GM10266 (cell line): ENCODE measurements around the gene NDC1.

Source experiments
- DNase-seq: peaks from one replicate; pipeline ENCODE4 v3.0.0; 2012; ENCODE audit errors: extremely low spot score
- TF ChIP-seq, protein P1 (sequence below): IDR thresholded peaks from 2 replicates; pipeline ENCODE4 v1.5.1; 2012; ENCODE audit warnings: mild to moderate bottlenecking, low read depth; ENCODE audit not compliant: control insufficient read depth, insufficient read depth; ENCODE audit errors: missing control alignments

NDC1 gene

DNA sequence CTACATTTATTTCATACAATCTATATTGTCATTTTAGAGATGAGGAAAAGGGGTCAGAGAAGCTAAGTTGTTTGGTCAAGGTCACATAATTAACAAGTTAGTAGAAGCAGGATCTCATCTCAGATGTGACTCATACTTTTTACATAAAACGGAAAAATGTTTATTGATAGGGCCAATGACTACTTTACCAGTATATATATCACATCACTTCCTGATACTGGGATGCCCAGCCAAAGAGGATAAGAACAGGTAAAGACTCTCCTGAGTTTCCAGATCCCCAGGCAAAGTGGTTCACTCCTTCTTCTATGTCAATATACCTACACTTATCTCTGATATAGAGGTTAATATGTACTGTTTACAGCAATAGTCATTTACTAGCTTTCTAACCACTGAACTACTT is 30.5 kb upstream of the NDC1 start:
- DNase-seq: no peak
- TF ChIP-seq, protein P1, sequence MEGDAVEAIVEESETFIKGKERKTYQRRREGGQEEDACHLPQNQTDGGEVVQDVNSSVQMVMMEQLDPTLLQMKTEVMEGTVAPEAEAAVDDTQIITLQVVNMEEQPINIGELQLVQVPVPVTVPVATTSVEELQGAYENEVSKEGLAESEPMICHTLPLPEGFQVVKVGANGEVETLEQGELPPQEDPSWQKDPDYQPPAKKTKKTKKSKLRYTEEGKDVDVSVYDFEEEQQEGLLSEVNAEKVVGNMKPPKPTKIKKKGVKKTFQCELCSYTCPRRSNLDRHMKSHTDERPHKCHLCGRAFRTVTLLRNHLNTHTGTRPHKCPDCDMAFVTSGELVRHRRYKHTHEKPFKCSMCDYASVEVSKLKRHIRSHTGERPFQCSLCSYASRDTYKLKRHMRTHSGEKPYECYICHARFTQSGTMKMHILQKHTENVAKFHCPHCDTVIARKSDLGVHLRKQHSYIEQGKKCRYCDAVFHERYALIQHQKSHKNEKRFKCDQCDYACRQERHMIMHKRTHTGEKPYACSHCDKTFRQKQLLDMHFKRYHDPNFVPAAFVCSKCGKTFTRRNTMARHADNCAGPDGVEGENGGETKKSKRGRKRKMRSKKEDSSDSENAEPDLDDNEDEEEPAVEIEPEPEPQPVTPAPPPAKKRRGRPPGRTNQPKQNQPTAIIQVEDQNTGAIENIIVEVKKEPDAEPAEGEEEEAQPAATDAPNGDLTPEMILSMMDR: no peak

DNA sequence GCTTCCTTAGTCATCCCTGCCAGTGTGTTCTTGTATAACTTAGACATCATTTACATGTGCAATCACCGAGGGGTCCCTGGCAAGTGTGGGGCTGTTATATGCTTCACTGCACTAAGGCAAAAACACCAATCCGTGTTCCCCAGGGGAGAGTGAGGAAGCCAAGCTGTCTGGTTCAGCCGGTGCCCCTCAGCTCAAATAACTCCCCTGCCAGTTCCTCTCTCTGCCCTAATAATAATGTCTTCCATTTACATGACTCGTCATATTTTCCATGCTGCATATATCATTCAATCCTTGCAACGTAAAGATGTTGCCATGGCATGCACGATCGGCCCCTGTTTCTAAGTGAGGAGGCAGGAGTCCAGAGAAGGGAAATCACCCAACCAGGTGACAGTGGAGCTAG is 24.4 kb upstream of the NDC1 start:
- no peak for DNase-seq

DNA sequence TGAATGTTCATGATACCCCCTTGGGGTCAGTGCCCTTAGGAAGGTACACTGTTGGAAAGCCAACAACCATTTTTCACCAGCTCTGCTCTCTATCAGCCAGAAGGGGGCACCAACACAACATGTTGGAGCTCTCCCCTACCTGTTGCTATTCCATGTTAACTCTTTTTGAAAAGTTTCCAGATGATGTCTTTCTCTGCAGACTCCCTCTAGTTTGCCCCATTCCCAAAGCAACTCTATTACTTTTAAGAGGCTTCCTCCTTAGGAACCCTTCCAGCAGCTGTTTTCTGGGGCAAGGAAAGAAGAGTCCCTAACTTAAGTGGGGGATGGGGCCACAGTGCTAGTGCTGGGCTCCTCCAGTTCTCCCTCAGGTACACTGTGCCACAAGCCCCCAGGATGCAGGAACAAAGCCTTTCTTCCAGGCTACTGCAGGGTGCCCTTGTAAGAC is 22.9 kb upstream of the NDC1 start:
- TF ChIP-seq, protein P1: peak; percentile 81

More for the DNA sequence above, 24.4 kb upstream of the NDC1 start:
- TF ChIP-seq, protein P1: no peak

DNA sequence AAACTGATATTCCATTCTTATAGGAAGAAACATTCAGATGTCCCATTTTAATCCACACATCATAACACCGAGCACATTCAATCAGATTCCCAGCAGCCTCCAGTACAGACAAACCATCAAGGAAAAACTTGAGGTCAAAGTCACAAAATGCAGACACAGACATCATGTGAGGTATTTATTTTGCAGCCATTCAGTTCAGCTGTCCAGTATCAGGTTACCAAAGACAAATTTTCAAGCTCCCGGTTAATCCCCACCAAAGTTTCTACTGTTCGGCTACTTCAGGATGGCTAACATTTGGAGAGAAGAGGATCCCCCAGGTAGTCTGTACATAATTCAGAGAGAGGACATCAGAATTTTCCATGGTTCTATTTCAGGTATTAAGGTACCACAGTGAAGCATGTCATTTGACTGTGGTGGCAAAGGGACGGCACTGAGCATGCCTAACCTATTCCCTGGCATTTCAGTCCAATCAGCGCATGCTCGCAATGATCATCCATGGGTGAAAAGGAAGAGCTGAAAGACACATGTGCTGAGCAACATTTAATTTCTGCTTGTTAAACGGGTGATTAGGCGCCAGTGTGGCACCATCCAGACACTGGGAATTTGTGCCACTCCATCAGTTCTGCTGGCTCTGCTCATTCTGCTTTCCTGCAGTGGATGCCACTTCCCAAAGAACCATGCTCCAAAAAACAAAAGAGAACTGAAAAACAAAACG is 13.6 kb upstream of the NDC1 start:
- no peak for DNase-seq
- TF ChIP-seq, protein P1: no peak

More for the DNA sequence above, 22.9 kb upstream of the NDC1 start:
- peak; percentile 53 for DNase-seq

DNA sequence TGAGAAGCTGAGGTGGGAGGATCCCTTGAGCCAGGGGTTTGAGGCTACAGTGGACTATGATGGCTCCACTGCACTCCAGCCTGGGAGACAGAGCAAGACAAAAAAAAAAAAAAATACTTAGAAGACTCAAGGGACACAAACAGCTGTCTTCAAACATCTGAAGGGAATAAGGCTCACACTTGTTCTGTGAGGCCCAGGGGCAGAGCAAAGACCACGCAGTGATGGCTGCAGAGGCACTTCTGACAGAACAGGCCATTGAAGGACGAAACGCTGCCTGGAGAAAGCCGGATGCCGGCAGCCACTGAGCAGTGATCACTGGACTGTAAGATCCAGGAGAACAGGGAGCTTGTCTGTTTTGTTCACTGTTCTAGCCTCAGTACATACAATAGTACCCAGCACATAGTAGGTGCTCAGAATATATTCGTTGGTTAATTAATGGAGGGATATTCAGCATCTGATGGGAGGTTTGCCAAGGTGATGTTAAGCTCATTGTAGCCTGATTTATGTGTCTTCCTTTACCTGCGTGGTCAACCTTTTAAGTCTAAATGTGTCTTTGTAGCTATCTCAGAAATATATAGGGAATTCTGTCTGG is 12.1 kb upstream of the NDC1 start:
- DNase-seq: no peak
- TF ChIP-seq, protein P1: no peak

DNA sequence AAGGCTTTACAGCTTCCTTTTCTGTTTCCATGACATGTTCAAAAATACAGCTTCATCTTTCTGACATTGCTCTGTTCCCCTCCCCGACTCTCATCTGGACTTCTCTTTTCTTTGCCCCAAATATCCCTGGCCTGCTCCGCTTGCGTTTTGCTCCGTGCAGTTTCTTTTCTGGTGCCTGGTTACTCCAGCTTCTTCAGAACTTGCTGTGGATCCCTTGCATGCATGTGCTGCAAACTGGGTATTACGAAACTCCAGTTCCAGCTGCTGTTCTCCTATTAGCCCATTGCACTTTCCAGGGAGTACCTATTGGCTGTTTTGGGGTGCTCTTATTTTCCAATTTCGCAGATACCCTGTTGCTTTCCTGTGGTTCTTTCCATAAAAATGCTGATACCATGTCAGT is 9.9 kb upstream of the NDC1 start:
- TF ChIP-seq, protein P1: no peak
- no peak for DNase-seq

DNA sequence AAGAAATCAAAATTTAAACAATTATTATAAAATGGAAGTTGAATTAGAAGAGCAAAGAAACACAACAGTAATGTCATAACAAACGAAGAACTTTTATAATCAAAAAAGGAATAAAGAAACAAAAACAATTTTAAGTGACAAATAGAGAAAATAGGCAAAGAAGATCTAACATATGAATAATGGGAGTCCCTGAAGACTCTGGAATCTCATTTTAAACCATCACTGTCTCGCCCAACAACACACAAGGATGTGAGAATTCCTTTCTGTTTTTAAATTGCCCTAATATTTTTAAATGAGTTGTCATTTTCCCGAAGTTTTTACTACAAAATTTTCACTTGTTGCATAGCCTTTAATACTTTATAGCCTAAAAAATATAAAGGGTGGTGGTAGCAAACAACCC is 4.3 kb upstream of the NDC1 start:
- no peak for DNase-seq
- TF ChIP-seq, protein P1: no peak
